Osteocyte (in vitro differentiated cells): ENCODE data around the gene FUT1. TPM values are rescaled to one million over a fixed set of nuclear protein-coding genes. Genes with fewer than 3 reads are reported as not detected.
A peak's percentile ranks its signal among the peaks of the same experiment; 100 is the strongest.

Source experiments
- DNase-seq: peaks from one replicate; pipeline ENCODE4 v3.0.0; 2021; ENCODE audit warnings: mixed read lengths; ENCODE audit not compliant: unreplicated experiment; ENCODE audit errors: extremely low spot score
- H3K27ac Mint-ChIP-seq: one replicate; pipeline ENCODE4 v1.8.0; 2021; ENCODE audit warnings: mild to moderate bottlenecking, mixed read lengths; ENCODE audit not compliant: unreplicated experiment
- H3K27me3 Mint-ChIP-seq: one replicate; pipeline ENCODE4 v1.8.0; 2021; ENCODE audit warnings: mixed read lengths; ENCODE audit not compliant: unreplicated experiment
- H3K36me3 Mint-ChIP-seq: one replicate; pipeline ENCODE4 v1.8.0; 2021; ENCODE audit warnings: mixed read lengths; ENCODE audit not compliant: unreplicated experiment
- H3K4me1 Mint-ChIP-seq: one replicate; pipeline ENCODE4 v1.8.0; 2021; ENCODE audit warnings: mixed read lengths; ENCODE audit not compliant: unreplicated experiment
- H3K4me3 Mint-ChIP-seq: one replicate; pipeline ENCODE4 v1.8.0; 2021; ENCODE audit warnings: mild to moderate bottlenecking, moderate library complexity, mixed read lengths; ENCODE audit not compliant: unreplicated experiment
- H3K9me3 Mint-ChIP-seq: one replicate; pipeline ENCODE4 v1.8.0; 2021; ENCODE audit warnings: mixed read lengths; ENCODE audit not compliant: unreplicated experiment
- CTCF ChIP-seq: fragments of 200-600 bp; sonication (generic); IDR thresholded peaks from 2 replicates; pipeline ENCODE4 v1.5.0; 2021; ENCODE audit warnings: antibody characterized with exemption, mild to moderate bottlenecking, moderate library complexity
- total RNA-seq: library from RNA; stranded (reverse); gene quantifications from 2 replicates; pipeline ENCODE4 v1.2.1, GENCODE V29; 2021

The FUT1 gene
- total RNA-seq, 1 donor from 2014 or later, result 0.11 TPM

- H3K27ac Mint-ChIP-seq, result peak overlapping the region; percentile 37
- no peaks in the 10 kb centered on the region for H3K27me3 Mint-ChIP-seq
- H3K4me1 Mint-ChIP-seq, result peaks cover 7% of the 10 kb centered on the region
- peak overlapping the region; percentile 75 for H3K4me3 Mint-ChIP-seq
- no peaks in the 10 kb centered on the region for H3K9me3 Mint-ChIP-seq
- peak; percentile 94 for DNase-seq
- H3K36me3 Mint-ChIP-seq, result no peaks in the 10 kb centered on the region
- peak; percentile 45 for TF ChIP-seq CTCF
Measured at GRCh38 chr19:48738557-48739403, 13.7 kb downstream of the FUT1 start.

- TF ChIP-seq CTCF, result no peak
- H3K4me3 Mint-ChIP-seq, result peak overlapping the region; percentile 18
- no peaks in the 10 kb centered on the region for H3K27me3 Mint-ChIP-seq
- H3K36me3 Mint-ChIP-seq, result no peaks in the 10 kb centered on the region
- H3K9me3 Mint-ChIP-seq, result no peaks in the 10 kb centered on the region
- H3K27ac Mint-ChIP-seq, result no peak overlapping the region
- DNase-seq, result no peak
- peaks cover 7% of the 10 kb centered on the region for H3K4me1 Mint-ChIP-seq
Measured at GRCh38 chr19:48737360-48737998, 15.0 kb downstream of the FUT1 start.

GRCh38 chr19:48735031-48735615 lies 17.3 kb downstream of the FUT1 start:
- H3K4me1 Mint-ChIP-seq, result peaks cover 7% of the 10 kb centered on the region
- TF ChIP-seq CTCF, result no peak
- H3K4me3 Mint-ChIP-seq, result peak overlapping the region; percentile 66
- H3K27ac Mint-ChIP-seq, result no peak overlapping the region
- H3K27me3 Mint-ChIP-seq, result no peaks in the 10 kb centered on the region
- DNase-seq, result no peak
- H3K36me3 Mint-ChIP-seq, result no peaks in the 10 kb centered on the region
- no peaks in the 10 kb centered on the region for H3K9me3 Mint-ChIP-seq

- peaks cover 7% of the 10 kb centered on the region for H3K4me1 Mint-ChIP-seq
- no peaks in the 10 kb centered on the region for H3K27me3 Mint-ChIP-seq
- H3K4me3 Mint-ChIP-seq, result peak overlapping the region; percentile 66
- no peaks in the 10 kb centered on the region for H3K9me3 Mint-ChIP-seq
- H3K36me3 Mint-ChIP-seq, result no peaks in the 10 kb centered on the region
- TF ChIP-seq CTCF, result no peak
- no peak overlapping the region for H3K27ac Mint-ChIP-seq
- DNase-seq, result no peak
Measured at GRCh38 chr19:48734625-48735024, 17.8 kb downstream of the FUT1 start.

GRCh38 chr19:48731452-48731851 lies 21.0 kb downstream of the FUT1 start:
- DNase-seq, result no peak
- no peaks in the 10 kb centered on the region for H3K27me3 Mint-ChIP-seq
- H3K27ac Mint-ChIP-seq, result no peak overlapping the region
- no peaks in the 10 kb centered on the region for H3K9me3 Mint-ChIP-seq
- TF ChIP-seq CTCF, result no peak
- H3K4me3 Mint-ChIP-seq, result no peak overlapping the region
- H3K4me1 Mint-ChIP-seq, result peaks cover 4% of the 10 kb centered on the region
- no peaks in the 10 kb centered on the region for H3K36me3 Mint-ChIP-seq
